Endothelial cell of umbilical vein (primary cell): Measurements from ENCODE around the gene CCDC69.

Source experiments
- EZH2 ChIP-seq: IDR thresholded peaks from 2 replicates; pipeline ENCODE4 v1.6.1; 2012; ENCODE audit warnings: borderline replicate concordance, low read depth, mild to moderate bottlenecking, moderate library complexity, low read length, inconsistent platforms; ENCODE audit not compliant: severe bottlenecking
- JUN ChIP-seq: IDR thresholded peaks from 2 replicates; pipeline ENCODE4 v1.6.1; 2011; ENCODE audit warnings: borderline replicate concordance, low read depth; ENCODE audit not compliant: insufficient read length, insufficient read depth
- MYC ChIP-seq: IDR thresholded peaks from one replicate; pipeline ENCODE4 v1.6.1; 2011; ENCODE audit warnings: mild to moderate bottlenecking, low read depth, low read length
- POLR2A ChIP-seq: IDR thresholded peaks from 2 replicates; pipeline ENCODE4 v1.6.1; 2012; ENCODE audit warnings: low read depth, mild to moderate bottlenecking, control low read depth, low read length
- TF ChIP-seq, protein P1 (sequence below), 2 donors: IDR thresholded peaks; 1 replicate in 1 of 2; 2 replicates in 1 of 2; pipeline ENCODE4 v1.5.1; 2011; ENCODE audit warnings: low read length in 2 of 2, mild to moderate bottlenecking in 2 of 2, moderate library complexity in 2 of 2, control low read depth in 1 of 2, inconsistent platforms in 1 of 2, low read depth in 1 of 2; ENCODE audit not compliant: insufficient read depth in 1 of 2; ENCODE audit errors: extremely low read depth in 1 of 2

DNA sequence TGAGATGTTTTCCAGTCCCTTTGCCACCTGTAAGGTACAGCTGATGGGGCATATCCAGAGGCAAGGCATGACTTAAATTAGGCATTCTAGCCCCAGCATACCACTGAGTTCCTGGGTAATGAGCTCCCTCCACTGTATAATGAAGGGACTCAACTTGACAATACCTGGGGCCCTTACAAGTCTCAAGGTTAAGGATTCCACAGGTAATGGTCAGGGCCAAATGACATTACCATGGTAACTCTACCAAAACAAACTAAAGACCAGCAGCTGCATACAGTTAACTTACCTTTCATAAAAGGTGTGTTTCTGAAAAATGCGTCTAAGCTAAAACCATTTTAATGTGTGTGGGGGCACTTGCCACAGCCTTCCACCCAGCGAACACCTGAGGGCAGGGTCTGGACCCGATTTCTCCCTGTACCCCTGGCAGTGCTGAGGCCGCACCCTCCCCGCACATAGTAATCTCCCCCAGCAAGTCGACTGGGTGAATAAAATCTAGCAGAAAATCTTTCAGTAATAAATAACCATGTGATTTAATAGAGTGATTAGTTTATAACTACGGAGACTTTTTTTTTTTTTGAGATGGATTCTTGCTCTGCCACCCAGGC, 24.2 kb downstream of the CCDC69 start:
- TF ChIP-seq, protein P1, sequence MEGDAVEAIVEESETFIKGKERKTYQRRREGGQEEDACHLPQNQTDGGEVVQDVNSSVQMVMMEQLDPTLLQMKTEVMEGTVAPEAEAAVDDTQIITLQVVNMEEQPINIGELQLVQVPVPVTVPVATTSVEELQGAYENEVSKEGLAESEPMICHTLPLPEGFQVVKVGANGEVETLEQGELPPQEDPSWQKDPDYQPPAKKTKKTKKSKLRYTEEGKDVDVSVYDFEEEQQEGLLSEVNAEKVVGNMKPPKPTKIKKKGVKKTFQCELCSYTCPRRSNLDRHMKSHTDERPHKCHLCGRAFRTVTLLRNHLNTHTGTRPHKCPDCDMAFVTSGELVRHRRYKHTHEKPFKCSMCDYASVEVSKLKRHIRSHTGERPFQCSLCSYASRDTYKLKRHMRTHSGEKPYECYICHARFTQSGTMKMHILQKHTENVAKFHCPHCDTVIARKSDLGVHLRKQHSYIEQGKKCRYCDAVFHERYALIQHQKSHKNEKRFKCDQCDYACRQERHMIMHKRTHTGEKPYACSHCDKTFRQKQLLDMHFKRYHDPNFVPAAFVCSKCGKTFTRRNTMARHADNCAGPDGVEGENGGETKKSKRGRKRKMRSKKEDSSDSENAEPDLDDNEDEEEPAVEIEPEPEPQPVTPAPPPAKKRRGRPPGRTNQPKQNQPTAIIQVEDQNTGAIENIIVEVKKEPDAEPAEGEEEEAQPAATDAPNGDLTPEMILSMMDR (IDR thresholded peaks at IDR 0.05; ENCODE audit: extremely low read depth in 1 of 2, insufficient read depth in 1 of 2, low read depth in 1 of 2, low read length in 2 of 2), result no peak
- TF ChIP-seq JUN, result no peak
- TF ChIP-seq MYC, result no peak
- no peak for TF ChIP-seq POLR2A
- TF ChIP-seq EZH2, result no peak
